Osteoblast (primary cell): ENCODE results near the gene FIBIN. TPM values are rescaled to one million over a fixed set of nuclear protein-coding genes. Genes with fewer than 3 reads are reported as not detected.

ENCODE experiments used
- DNase-seq: peaks from one replicate; pipeline ENCODE4 v3.0.0; 2011; ENCODE audit warnings: low spot score, mixed read lengths; ENCODE audit not compliant: insufficient read length; ENCODE audit errors: missing footprints
- H2AFZ ChIP-seq: 2 replicates; pipeline ENCODE4 v1.6.0; 2011; ENCODE audit warnings: mild to moderate bottlenecking, low read length
- H3K27ac ChIP-seq: 2 replicates; pipeline ENCODE4 v1.5.1; 2011; ENCODE audit warnings: mild to moderate bottlenecking, low read depth, low read length, moderate library complexity
- H3K27me3 ChIP-seq: 2 replicates; pipeline ENCODE4 v1.6.0; 2012; ENCODE audit warnings: mild to moderate bottlenecking, control low read depth, inconsistent platforms, low read length, moderate library complexity; ENCODE audit not compliant: insufficient read depth
- H3K36me3 ChIP-seq: 2 replicates; pipeline ENCODE4 v1.5.1; 2011; ENCODE audit warnings: mild to moderate bottlenecking, low read length, control low read depth, moderate library complexity; ENCODE audit not compliant: insufficient read depth
- H3K4me1 ChIP-seq: 2 replicates; pipeline ENCODE4 v1.5.1; 2011; ENCODE audit warnings: mild to moderate bottlenecking, low read length, control low read depth, moderate library complexity; ENCODE audit not compliant: insufficient read depth
- H3K4me2 ChIP-seq: 2 replicates; pipeline ENCODE4 v1.6.0; 2011; ENCODE audit warnings: mild to moderate bottlenecking, low read length; ENCODE audit not compliant: insufficient read depth
- H3K4me3 ChIP-seq: fragments of 200-600 bp; sonication (generic); 3 replicates; pipeline ENCODE4 v1.5.1; 2012; ENCODE audit warnings: mild to moderate bottlenecking, low read length, inconsistent platforms; ENCODE audit not compliant: insufficient read depth
- H3K79me2 ChIP-seq: 2 replicates; pipeline ENCODE4 v1.6.0; 2012; ENCODE audit warnings: mild to moderate bottlenecking, low read length, control low read depth, inconsistent platforms; ENCODE audit not compliant: insufficient read depth
- H3K9me3 ChIP-seq: 2 replicates; pipeline ENCODE4 v1.5.1; 2011; ENCODE audit warnings: low read depth, low read length, control low read depth
- H4K20me1 ChIP-seq: 2 replicates; pipeline ENCODE4 v1.6.0; 2012; ENCODE audit warnings: mild to moderate bottlenecking, low read length, control low read depth; ENCODE audit not compliant: insufficient read depth
- CTCF ChIP-seq: IDR thresholded peaks from 2 replicates; pipeline ENCODE4 v1.5.1; 2011; ENCODE audit warnings: mild to moderate bottlenecking, low read depth, low read length, moderate library complexity; ENCODE audit errors: extremely low read depth
- total RNA-seq: library from RNA; depleted of rRNA; stranded (reverse); fragments of >200 nt; gene quantifications from 2 replicates; pipeline ENCODE4 v1.2.3, GENCODE V29; 2012

Gene FIBIN
- 22.1 and 30.0 TPM in 2 replicates for total RNA-seq

GRCh38 chr11:26993965-26994457 is at the start of gene FIBIN:
Gene FIBIN, plus strand, starts transcription at chr11:26994112. Its CDS starts 415 bp downstream, at chr11:26994527.
- H3K36me3 ChIP-seq: no peaks in the 10 kb centered on the region
- H3K27ac ChIP-seq: peak within 1 kb of the TSS; percentile 49
- DNase-seq: peak; percentile 75
- no peak for TF ChIP-seq CTCF
- peak within 1 kb of the TSS; percentile 83 for H3K4me3 ChIP-seq
- peak within 1 kb of the TSS; percentile 86 for H3K4me2 ChIP-seq
- H3K9me3 ChIP-seq: no peaks in the 10 kb centered on the region
- H3K27me3 ChIP-seq: no peaks in the 10 kb centered on the region
- peak within 1 kb of the TSS; percentile 91 for H2AFZ ChIP-seq
- no peaks in the 10 kb centered on the region for H4K20me1 ChIP-seq
- peaks cover 6% of the 10 kb centered on the region for H3K79me2 ChIP-seq
- H3K4me1 ChIP-seq: peaks cover 20% of the 10 kb centered on the region

- H3K27me3 ChIP-seq: no peaks in the 10 kb centered on the region
- no peaks in the 10 kb centered on the region for H3K36me3 ChIP-seq
- H3K4me1 ChIP-seq: peaks cover 54% of the 10 kb centered on the region
- TF ChIP-seq CTCF: no peak
- H4K20me1 ChIP-seq: no peaks in the 10 kb centered on the region
- no peak overlapping the region for H3K4me2 ChIP-seq
- no peaks in the 10 kb centered on the region for H3K9me3 ChIP-seq
- H3K27ac ChIP-seq: peak overlapping the region; percentile 94
- H3K79me2 ChIP-seq: no peaks in the 10 kb centered on the region
- no peak overlapping the region for H2AFZ ChIP-seq
- no peak for DNase-seq
- no peak overlapping the region for H3K4me3 ChIP-seq
Observed at GRCh38 chr11:26944866-26945664, 48.8 kb upstream of the FIBIN start.

- H3K4me1 ChIP-seq: peaks cover 63% of the 10 kb centered on the region
- no peaks in the 10 kb centered on the region for H3K27me3 ChIP-seq
- H3K79me2 ChIP-seq: no peaks in the 10 kb centered on the region
- no peaks in the 10 kb centered on the region for H3K36me3 ChIP-seq
- peak overlapping the region; percentile 7 for H3K4me2 ChIP-seq
- no peaks in the 10 kb centered on the region for H3K9me3 ChIP-seq
- TF ChIP-seq CTCF: no peak
- H2AFZ ChIP-seq: no peak overlapping the region
- H3K27ac ChIP-seq: peak overlapping the region; percentile 94
- H3K4me3 ChIP-seq: no peak overlapping the region
- no peaks in the 10 kb centered on the region for H4K20me1 ChIP-seq
- DNase-seq: no peak
Observed at GRCh38 chr11:26946257-26946716, 47.6 kb upstream of the FIBIN start.

GRCh38 chr11:26947379-26947844 is 46.5 kb upstream of the FIBIN start:
- no peaks in the 10 kb centered on the region for H3K9me3 ChIP-seq
- H3K79me2 ChIP-seq: no peaks in the 10 kb centered on the region
- no peak overlapping the region for H2AFZ ChIP-seq
- H4K20me1 ChIP-seq: no peaks in the 10 kb centered on the region
- TF ChIP-seq CTCF: no peak
- no peak overlapping the region for H3K4me3 ChIP-seq
- no peaks in the 10 kb centered on the region for H3K27me3 ChIP-seq
- peaks cover 63% of the 10 kb centered on the region for H3K4me1 ChIP-seq
- DNase-seq: peak; percentile 81
- peak overlapping the region; percentile 59 for H3K4me2 ChIP-seq
- peak overlapping the region; percentile 94 for H3K27ac ChIP-seq
- H3K36me3 ChIP-seq: no peaks in the 10 kb centered on the region
